Astrocyte (in vitro differentiated cells and primary cell): ENCODE data around the gene NR5A2.

Experiments used
- EZH2 ChIP-seq: IDR thresholded peaks from 2 replicates; pipeline ENCODE4 v1.6.1; 2012; ENCODE audit warnings: mild to moderate bottlenecking, low read length, inconsistent platforms; ENCODE audit not compliant: insufficient read depth
- TF ChIP-seq, protein P1 (sequence below): IDR thresholded peaks from 2 replicates; pipeline ENCODE4 v1.5.1; 2011; ENCODE audit warnings: low read depth, mild to moderate bottlenecking, inconsistent platforms, low read length, moderate library complexity; ENCODE audit not compliant: insufficient read depth

DNA sequence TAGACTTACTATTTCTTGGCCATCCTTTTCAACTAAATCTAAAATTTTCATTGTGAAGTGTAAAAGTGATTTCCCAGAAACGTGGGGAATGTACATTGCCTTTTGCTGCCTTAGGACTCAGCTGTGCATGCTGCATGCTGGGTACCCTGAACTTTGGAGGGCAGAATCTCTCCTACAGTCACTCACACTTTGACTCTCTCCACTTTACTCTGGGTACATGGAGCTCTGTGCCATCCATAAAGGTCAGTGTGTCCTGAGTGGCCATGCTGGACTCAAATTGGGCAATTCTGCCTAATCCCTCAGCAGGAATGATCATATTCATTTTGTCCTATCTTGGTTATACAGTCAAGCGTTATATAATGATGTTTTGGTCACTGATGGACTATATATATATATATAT is 105.6 kb downstream of the NR5A2 start:
- TF ChIP-seq, protein P1, sequence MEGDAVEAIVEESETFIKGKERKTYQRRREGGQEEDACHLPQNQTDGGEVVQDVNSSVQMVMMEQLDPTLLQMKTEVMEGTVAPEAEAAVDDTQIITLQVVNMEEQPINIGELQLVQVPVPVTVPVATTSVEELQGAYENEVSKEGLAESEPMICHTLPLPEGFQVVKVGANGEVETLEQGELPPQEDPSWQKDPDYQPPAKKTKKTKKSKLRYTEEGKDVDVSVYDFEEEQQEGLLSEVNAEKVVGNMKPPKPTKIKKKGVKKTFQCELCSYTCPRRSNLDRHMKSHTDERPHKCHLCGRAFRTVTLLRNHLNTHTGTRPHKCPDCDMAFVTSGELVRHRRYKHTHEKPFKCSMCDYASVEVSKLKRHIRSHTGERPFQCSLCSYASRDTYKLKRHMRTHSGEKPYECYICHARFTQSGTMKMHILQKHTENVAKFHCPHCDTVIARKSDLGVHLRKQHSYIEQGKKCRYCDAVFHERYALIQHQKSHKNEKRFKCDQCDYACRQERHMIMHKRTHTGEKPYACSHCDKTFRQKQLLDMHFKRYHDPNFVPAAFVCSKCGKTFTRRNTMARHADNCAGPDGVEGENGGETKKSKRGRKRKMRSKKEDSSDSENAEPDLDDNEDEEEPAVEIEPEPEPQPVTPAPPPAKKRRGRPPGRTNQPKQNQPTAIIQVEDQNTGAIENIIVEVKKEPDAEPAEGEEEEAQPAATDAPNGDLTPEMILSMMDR = no peak
- TF ChIP-seq EZH2 = no peak
